Hepatocyte (in vitro differentiated cells): Measurements from ENCODE around the gene RTCB. TPM values are rescaled to one million over a fixed set of nuclear protein-coding genes. Genes with fewer than 3 reads are reported as not detected.

ENCODE experiments used
- DNase-seq: peaks from one replicate; pipeline ENCODE4 v3.0.0-alpha.2; 2016; ENCODE audit warnings: low spot score
- H2AFZ ChIP-seq: fragments of 200-600 bp; sonication (generic); 2 replicates; pipeline ENCODE4 v1.6.0; 2016; ENCODE audit warnings: antibody characterized with exemption, mild to moderate bottlenecking
- H3K27ac ChIP-seq: fragments of 200-600 bp; sonication (generic); 2 replicates; pipeline ENCODE4 v1.5.1; 2016; ENCODE audit warnings: mild to moderate bottlenecking
- H3K27me3 ChIP-seq: fragments of 200-600 bp; sonication (generic); 2 replicates; pipeline ENCODE4 v1.6.1; 2016
- H3K36me3 ChIP-seq: fragments of 200-600 bp; sonication (generic); replicated peaks from 2 replicates; pipeline ENCODE4 v1.5.1; 2016; ENCODE audit warnings: low read depth; ENCODE audit not compliant: insufficient read depth
- H3K4me1 ChIP-seq: fragments of 200-600 bp; sonication (generic); 2 replicates; pipeline ENCODE4 v1.5.1; 2016; ENCODE audit warnings: mild to moderate bottlenecking, moderate library complexity; ENCODE audit not compliant: insufficient read depth
- H3K4me2 ChIP-seq: fragments of 200-600 bp; sonication (generic); 2 replicates; pipeline ENCODE4 v1.6.0; 2016
- H3K4me3 ChIP-seq: fragments of 200-600 bp; sonication (generic); 2 replicates; pipeline ENCODE4 v1.5.1; 2016; ENCODE audit warnings: mild to moderate bottlenecking
- H3K79me2 ChIP-seq: fragments of 200-600 bp; sonication (generic); 2 replicates; pipeline ENCODE4 v1.6.0; 2017; ENCODE audit warnings: mild to moderate bottlenecking
- H3K9me2 ChIP-seq: fragments of 200-600 bp; sonication (generic); replicated peaks from 2 replicates; pipeline ENCODE4 v1.6.0; 2017; ENCODE audit warnings: mild to moderate bottlenecking; ENCODE audit not compliant: insufficient read depth
- H3K9me3 ChIP-seq: fragments of 200-600 bp; sonication (generic); 2 replicates; pipeline ENCODE4 v1.5.1; 2016; ENCODE audit warnings: low read depth, mild to moderate bottlenecking
- H4K20me1 ChIP-seq: fragments of 200-600 bp; sonication (generic); 2 replicates; pipeline ENCODE4 v1.6.0; 2016; ENCODE audit warnings: mild to moderate bottlenecking; ENCODE audit not compliant: insufficient read depth, poor library complexity, severe bottlenecking
- CTCF ChIP-seq: fragments of 200-600 bp; sonication (generic); IDR thresholded peaks from 2 replicates; pipeline ENCODE4 v1.5.1; 2016; ENCODE audit warnings: antibody characterized with exemption, mild to moderate bottlenecking; ENCODE audit not compliant: poor library complexity
- EZH2 ChIP-seq: fragments of 200-600 bp; sonication (generic); IDR thresholded peaks from 2 replicates; pipeline ENCODE4 v1.6.1; 2016; ENCODE audit warnings: antibody characterized with exemption, mild to moderate bottlenecking, borderline replicate concordance
- EZH2phosphoT487 ChIP-seq: fragments of 200-600 bp; sonication (generic); IDR thresholded peaks from one replicate; pipeline ENCODE4 v1.6.1; 2018; ENCODE audit warnings: antibody characterized with exemption, mild to moderate bottlenecking, low read depth, moderate library complexity; ENCODE audit not compliant: unreplicated experiment, severe bottlenecking
- WGBS: methylation state at CpG from one replicate; pipeline ENCODE4 v1.1.6; 2016; ENCODE audit warnings: low lambda C conversion rate; ENCODE audit errors: missing lambda C conversion rate; 5-methylcytosine and 5-hydroxymethylcytosine counted together
- polyA plus RNA-seq: library from polyadenylated mRNA; unstranded; fragments of >200 nt; fragmentation: Nextera tagmentation; extraction: Ambion mirVana; gene quantifications from 2 replicates; pipeline ENCODE4 v1.2.1, GENCODE V29; 2016
- total RNA-seq: library from RNA; depleted of rRNA; stranded (reverse); fragments of >200 nt; gene quantifications from 2 replicates; pipeline ENCODE4 v1.2.3, GENCODE V29; 2014

RTCB gene
- total and polyA plus RNA-seq, 2 experiments from 2014 or later: 80.3 to 95.6 TPM

- Histone ChIP-seq H3K27ac (no peak overlapping the region), H3K4me2 (no peak overlapping the region), H3K79me2 (no peaks in the 10 kb centered on the region), H3K9me2 (no peaks in the 10 kb centered on the region), H3K9me3 (no peaks in the 10 kb centered on the region), H2AFZ (no peak overlapping the region), H3K36me3 (no peaks in the 10 kb centered on the region), H4K20me1 (no peaks in the 10 kb centered on the region), H3K4me1 (no peaks in the 10 kb centered on the region), H3K27me3 (peaks cover 9% of the 10 kb centered on the region), H3K4me3 (no peak overlapping the region)
- no peak for DNase-seq
- TF ChIP-seq CTCF: no peak
- TF ChIP-seq EZH2: no peak
- no peak for TF ChIP-seq EZH2phosphoT487
- 79% methylated on average over 2 of the region's 2 CpGs for WGBS
Measured at GRCh38 chr22:32342977-32343376, 69.1 kb downstream of the RTCB start.

- Histone ChIP-seq H3K4me1 (no peaks in the 10 kb centered on the region), H2AFZ (no peak overlapping the region), H3K79me2 (no peaks in the 10 kb centered on the region), H3K9me2 (no peaks in the 10 kb centered on the region), H3K36me3 (no peaks in the 10 kb centered on the region), H3K9me3 (no peaks in the 10 kb centered on the region), H3K4me2 (no peak overlapping the region), H3K27ac (no peak overlapping the region), H3K4me3 (no peak overlapping the region), H3K27me3 (peaks cover 9% of the 10 kb centered on the region), H4K20me1 (no peaks in the 10 kb centered on the region)
- WGBS: 84% methylated on average over 11 of the region's 13 CpGs
- no peak for DNase-seq
- TF ChIP-seq CTCF (no peak), EZH2 (no peak), EZH2phosphoT487 (no peak)
Measured at GRCh38 chr22:32341122-32341740, 70.8 kb downstream of the RTCB start.

GRCh38 chr22:32340411-32340810 lies 71.6 kb downstream of the RTCB start:
- WGBS: 84% methylated on average over 11 of the region's 11 CpGs
- Histone ChIP-seq H3K4me3 (no peak overlapping the region), H3K9me2 (no peaks in the 10 kb centered on the region), H2AFZ (no peak overlapping the region), H3K27me3 (peaks cover 7% of the 10 kb centered on the region), H4K20me1 (no peaks in the 10 kb centered on the region), H3K79me2 (no peaks in the 10 kb centered on the region), H3K4me1 (no peaks in the 10 kb centered on the region), H3K4me2 (no peak overlapping the region), H3K9me3 (no peaks in the 10 kb centered on the region), H3K27ac (no peak overlapping the region), H3K36me3 (no peaks in the 10 kb centered on the region)
- DNase-seq: no peak
- TF ChIP-seq EZH2phosphoT487: no peak
- no peak for TF ChIP-seq EZH2
- TF ChIP-seq CTCF: no peak
